Inferior parietal cortex (tissue), 1 donor: ENCODE measurements around the gene FBXO46.
"Not testable (repeated sequence)": the region's sequence is repeated elsewhere in the genome, so short reads cannot be mapped to it uniquely, and the experiment has no call there.

Experiments
- DNase-seq: peaks from one replicate; pipeline ENCODE4 v3.0.0-alpha.2; 2016; ENCODE audit errors: extremely low spot score

Gene FBXO46

GRCh38 chr19:45766296-45766868 is 35.7 kb upstream of the FBXO46 start:
- no peak for DNase-seq

DNA sequence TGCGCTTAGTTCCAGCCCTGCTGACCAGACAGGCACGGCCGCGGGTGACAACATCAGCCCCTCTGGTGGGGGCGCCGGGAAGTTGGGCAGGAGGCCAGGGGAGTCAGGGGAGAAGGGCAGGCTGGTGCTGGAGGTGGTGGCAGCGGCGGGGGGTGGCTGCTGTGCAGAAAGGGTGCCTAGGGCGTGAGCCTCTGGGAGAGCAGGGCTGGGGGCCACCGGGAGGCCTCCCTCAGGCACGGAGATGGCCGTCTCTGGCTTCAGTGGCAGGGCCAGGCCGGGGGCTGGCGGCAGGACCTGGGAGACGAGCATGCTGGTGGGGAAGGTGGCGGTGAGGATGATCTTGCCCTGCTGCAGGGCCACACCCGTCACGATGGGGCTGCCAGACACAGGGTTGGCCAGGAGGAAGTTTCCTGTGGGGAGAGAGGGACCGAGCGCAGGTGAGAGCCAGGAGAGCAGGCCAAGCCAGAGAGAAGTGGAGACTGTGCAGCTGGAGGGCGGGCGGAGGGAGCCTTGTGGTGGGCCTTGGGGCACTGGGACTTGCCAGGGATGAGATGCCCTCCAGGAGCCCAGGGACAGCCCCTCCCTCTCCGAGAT is 35.1 kb upstream of the FBXO46 start:
- DNase-seq = no peak

- DNase-seq = no peak
These were observed 34.4 kb upstream of the FBXO46 start for GRCh38 chr19:45764945-45765701.

- no peak for DNase-seq
These were observed 33.8 kb upstream of the FBXO46 start for GRCh38 chr19:45764475-45764874.

GRCh38 chr19:45763691-45764294 is 33.1 kb upstream of the FBXO46 start:
- DNase-seq = no peak

DNA sequence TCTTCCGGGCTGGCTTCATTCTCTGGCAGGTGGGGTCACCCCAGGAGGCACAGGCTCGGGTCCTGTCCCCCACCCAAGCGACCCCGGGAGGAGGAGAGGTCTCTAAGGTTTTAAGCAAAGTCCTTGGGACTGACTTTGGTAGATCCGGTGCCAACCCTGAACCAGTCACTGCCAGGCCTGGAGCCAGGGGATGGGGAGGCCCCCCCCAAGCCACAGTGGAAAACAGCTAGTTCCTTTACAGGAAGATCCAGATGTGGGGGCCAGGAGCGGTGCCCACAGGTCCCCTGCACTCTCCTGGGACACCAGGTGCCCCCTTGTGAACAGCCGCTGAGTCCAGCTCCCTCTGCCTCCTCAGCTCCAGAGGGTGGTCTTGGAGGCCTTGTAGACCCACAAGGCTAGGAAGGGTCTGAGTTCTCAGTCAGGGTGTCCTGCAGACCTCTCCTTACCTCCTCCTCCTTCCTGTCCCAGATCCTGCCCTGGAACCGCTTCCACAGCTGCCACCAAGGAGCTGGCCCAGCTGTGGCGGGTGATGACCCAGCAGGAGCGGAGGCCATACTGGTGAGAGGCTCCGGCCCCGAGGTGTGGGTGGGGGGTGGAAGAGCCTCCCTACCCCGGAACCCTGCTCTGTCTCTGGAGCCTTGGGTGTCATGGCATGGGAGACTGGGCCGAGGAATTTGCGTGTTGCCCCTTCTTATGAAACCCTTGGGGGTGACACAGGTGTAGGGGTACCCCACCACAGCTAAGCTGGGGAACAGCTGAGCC is 32.4 kb upstream of the FBXO46 start:
- no peak for DNase-seq

DNA sequence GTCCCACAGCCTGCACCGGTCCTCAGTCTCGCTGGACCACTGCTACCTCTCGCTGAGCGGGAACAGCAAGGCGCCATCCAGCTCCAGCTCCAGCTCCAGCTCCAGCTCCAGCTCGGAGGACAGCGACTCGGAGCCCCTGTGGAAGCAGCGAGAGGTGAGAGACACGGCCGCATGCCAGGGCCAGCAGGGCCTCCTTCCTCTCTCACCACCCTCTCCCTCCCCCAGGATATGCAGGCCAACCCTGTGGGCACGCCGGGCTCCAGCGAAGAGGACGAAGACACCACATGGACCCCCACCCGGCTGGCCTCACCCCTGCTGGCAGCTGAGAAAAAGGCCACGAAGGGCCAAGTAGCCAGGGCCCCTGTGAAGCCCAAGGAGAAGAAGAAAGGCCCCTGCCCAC is 31.0 kb upstream of the FBXO46 start:
- no peak for DNase-seq

DNA sequence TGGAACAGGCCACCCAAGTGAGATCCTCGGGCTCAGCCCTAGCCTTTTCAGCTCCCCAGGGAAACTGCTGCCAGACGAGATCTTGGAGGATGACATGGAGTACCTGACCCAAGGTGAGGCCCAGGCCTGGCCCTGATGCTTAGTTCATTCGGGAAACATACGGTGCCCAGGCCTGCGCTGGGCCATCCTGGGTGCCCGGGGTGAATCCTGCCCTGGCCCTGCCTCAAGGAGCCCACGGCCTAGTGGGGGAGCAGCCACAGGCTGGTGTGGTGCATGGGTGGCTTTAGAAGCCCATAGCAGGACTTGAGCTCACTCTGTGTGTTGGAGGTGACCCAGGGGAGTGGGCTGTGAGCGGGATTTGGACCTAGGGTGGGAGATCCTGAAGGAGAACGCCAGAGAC is 28.2 kb upstream of the FBXO46 start:
- DNase-seq = no peak

DNA sequence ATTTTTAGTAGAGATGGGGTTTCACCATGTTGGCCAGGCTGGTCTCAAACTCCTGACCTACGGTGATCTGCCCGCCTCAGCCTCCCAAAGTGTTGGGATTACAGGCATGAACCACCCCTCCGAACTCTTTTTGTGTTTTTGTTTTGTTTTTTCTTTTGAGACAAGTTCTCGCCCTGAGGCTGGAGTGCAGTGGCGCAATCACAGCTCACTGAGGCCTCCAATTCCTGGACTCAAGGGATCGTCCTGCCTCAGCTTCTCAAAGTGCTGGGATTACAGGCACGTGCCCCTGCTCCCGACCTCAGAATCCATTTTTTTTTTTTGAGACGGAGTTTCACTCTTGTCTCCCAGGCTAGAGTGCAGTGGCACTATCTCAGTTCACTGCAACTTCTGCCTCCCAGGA is 27.0 kb upstream of the FBXO46 start:
- no peak for DNase-seq

- no peak for DNase-seq
These were observed 23.6 kb upstream of the FBXO46 start for GRCh38 chr19:45754323-45754722.

DNA sequence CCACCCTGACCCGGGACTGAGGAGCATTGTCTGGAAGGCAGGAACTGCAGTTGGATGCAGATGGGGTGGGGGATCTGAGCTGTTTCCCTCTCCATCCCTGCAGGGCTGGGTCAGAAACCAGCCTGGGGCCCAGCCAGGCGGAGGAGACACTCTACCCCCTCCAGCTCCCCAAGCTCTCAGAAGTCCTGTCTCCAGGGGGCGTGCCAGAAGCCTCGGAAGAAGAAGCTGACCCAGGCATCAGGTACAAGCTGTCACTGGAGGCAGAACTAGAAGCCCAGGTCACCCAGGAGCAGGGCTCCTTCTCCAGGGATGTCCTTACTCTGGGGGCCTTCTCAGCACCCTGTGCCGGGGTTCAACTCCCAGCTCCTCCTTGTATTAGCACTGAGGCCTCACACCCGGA is 22.9 kb upstream of the FBXO46 start:
- no peak for DNase-seq

DNA sequence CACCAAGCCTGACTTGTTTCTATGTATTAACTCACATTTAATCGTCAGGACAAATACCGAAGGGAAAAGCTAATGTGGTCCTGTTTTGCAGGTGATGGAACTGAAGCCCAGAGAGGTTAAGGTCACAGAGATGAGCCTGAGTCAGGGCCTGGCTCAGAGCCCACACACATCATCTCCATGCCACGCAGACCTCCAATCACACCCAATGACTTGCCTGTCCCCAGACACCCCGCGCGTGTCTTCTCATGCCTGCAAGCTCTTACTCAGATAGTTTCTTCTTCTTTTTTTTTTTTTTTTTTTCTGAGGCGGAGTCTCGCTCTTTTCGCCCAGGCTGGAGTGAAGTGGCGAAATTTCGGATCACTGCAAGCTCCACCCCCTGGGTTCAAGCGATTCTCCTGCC is 21.9 kb upstream of the FBXO46 start:
- DNase-seq = no peak

DNA sequence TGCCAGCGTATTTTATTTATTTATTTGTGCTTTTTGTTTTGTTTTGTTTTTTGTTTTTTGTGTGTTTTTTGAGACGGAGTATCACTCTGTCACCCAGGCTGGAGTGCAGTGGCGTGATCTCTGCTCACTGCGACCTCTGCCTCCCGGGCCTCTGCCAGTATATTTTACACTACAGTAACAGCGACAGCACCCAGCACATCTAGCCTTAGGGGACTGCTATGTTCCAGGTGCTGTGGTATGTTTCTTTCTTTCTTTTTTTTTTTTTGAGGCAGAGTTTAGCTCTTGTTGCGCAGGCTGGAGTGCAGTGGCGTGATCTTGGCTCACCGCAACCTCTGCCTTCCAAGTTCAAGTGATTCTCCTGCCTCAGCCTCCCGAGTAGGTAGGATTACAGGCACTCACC is 20.8 kb upstream of the FBXO46 start:
- not testable (repeated sequence) for DNase-seq

GRCh38 chr19:45747513-45747912 is 16.8 kb upstream of the FBXO46 start:
- DNase-seq = no peak

DNA sequence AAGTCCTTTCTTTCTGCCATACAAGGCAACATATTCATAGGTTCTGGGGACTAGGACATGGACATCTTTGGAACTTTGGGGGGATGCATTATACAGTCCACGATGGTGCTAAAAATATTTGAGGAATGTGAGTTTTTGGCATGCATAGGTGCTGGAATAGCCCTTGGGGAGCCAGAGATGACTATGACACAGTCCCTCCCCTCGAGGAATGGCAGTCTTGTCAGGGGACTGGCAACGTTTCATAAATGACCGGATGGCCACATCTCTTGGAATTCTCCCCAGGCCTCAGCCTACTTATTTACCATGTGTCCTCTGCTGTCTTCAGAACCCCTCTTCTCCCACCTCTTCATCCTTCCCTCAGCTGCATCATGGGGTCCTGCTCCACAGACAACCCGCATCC is 16.2 kb upstream of the FBXO46 start:
- DNase-seq = no peak

GRCh38 chr19:45745606-45746005 is 14.9 kb upstream of the FBXO46 start:
- DNase-seq = no peak

DNA sequence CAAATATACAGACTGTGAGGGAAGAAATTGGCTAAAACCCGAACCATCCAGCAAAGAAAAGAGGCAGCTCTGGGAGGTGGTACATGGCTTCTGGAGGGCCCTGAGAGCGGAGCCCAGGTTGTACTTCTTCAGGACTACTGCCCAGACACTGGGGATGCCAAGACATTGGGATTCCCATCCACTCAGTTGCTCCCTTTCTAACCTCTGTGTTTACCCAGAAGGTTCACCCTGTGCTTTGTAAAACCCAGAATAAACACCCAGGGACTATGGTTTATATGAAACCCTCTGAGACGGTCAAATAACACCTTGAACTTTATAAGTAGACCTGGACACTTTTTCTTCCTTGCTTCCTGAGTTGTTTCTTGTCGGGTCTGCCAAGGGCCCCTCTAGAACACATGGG is 12.3 kb upstream of the FBXO46 start:
- no peak for DNase-seq

- DNase-seq = no peak
These were observed 9.1 kb upstream of the FBXO46 start for GRCh38 chr19:45739498-45740439.

DNA sequence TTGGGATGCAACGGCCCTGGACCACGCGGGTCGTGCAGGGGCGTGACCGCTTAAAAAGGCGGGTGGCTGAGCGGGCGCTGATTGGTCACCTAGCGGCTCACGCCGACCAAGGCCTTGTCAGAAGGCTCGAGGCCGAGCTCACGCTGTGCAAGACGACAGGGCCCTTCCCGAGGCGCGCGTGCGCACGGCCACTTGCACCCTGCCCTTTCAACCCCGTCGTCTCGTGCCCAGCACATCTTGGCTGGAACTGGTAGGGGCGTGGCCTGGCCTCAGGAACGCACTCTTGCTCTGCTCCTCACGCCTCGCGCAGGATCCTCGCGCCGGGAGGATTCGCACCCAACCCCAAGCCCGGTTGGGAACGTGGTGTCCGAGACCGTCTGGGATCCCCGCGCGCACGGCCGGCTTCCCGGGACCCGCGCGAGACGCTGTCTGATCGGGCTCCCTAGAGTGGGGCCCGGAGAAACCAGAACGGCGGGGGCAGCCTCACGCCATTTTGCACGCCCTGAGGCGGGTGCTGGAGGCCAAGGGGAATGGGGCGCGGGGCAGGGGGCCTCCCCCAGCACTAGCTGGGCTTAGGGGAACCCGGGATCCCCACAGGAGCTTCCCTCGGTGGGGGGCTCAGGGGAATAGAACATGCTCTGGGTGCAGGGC is 2.6 kb upstream of the FBXO46 start, which contains the start of gene MEIOSIN:
Gene MEIOSIN (plus strand): TSS at position 280 of the 651 bp plus-strand sequence. CDS start 1,938 bp downstream, outside the sequence.
- DNase-seq = no peak

DNA sequence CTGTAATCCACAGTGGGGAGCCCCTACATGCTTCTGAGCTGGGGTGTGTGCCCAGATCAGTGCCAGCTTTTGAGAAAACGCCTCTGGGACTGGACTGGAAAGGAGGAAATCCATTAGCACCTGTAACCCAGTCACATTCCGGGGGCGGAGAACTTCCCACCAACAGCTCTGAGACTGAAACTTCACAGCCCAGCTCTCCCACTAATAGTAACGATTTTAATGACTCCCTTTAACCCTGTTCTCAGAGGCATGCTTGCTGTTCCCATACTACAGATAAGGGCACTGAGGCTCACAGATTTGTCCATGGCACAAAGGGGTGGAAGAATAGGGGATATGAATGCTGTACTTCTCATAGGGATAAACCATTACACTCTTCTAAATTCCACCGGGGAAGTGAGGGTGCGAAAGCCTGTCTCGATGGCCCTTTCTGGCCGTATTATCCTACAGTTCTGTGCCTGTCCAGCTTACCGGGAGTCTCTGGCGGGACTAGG is 851 bp downstream of the FBXO46 start:
- no peak for DNase-seq
